ENCODE results near the gene FLVCR2.

DNA sequence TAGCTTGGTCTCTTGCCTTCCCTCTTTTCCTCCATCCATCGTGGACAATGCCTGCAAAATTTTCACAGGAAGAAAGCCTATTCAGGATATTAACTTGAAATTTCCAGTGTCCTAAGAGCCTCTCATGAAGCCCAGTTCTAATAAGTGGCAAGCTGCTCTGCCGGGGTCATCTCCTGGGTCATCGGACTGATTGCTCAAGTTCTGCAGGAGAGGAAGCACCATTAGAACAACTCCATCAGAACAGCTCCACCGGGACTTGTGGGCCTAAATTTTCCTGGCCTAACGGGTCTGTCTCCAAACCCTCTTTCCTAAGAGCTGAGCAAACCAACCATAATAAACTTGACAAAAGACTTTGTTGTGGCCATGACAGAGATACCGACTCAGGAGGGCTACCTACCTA, 68.3 kb downstream of the FLVCR2 start:
- TF ChIP-seq, protein P1, sequence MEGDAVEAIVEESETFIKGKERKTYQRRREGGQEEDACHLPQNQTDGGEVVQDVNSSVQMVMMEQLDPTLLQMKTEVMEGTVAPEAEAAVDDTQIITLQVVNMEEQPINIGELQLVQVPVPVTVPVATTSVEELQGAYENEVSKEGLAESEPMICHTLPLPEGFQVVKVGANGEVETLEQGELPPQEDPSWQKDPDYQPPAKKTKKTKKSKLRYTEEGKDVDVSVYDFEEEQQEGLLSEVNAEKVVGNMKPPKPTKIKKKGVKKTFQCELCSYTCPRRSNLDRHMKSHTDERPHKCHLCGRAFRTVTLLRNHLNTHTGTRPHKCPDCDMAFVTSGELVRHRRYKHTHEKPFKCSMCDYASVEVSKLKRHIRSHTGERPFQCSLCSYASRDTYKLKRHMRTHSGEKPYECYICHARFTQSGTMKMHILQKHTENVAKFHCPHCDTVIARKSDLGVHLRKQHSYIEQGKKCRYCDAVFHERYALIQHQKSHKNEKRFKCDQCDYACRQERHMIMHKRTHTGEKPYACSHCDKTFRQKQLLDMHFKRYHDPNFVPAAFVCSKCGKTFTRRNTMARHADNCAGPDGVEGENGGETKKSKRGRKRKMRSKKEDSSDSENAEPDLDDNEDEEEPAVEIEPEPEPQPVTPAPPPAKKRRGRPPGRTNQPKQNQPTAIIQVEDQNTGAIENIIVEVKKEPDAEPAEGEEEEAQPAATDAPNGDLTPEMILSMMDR (IDR thresholded peaks at IDR 0.05; ENCODE audit: insufficient read depth, low read length, poor library complexity, severe bottlenecking): no peak
- no peak for TF ChIP-seq EZH2phosphoT487 (conservative IDR thresholded peaks at IDR 0.05; ENCODE audit: low read length)
